ENCODE data around the gene MSMO1.

Gene MSMO1

DNA sequence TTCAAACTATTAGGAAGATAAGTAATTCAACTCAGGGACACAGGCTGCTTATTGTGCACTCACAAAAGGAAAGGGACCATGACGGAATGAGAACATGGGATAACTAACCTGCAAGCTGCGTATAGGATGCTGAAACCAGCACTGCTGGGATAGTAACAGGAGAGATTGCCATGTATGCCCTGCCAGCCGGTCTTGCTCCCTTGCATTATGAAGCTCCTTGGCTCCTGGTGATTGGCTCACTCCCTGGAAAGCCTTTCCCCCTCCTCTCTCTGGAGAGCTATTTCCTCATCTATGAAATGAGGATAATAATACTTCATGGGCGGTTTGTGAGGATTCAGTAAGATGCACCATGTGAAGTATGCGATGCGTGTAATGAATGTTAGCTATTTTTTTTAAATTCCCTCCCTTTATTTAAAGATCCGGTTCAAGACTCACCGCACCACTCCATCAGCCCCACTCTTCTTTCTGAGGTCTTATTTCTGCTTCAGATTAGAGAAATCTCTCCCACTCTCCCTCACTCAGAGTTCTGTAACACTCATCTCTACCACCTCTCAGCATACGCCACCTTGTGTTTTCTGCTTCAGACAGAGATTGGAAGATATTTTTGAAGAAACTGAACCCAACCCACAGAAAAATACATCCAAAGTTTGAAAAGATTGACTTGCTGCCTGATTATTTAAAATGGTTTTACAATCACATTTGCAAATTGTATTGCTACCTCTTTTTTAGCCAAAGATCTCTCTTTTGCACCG lies 18.4 kb downstream of the MSMO1 start:
- Histone ChIP-seq H3K4me3 (ENCODE audit: low read depth, low read length) (no peak overlapping the region), H3K36me3 (peaks cover 22% of the 10 kb centered on the region), H3K27ac (no peak overlapping the region), H3K27me3 (ENCODE audit: insufficient read depth, low read depth, severe bottlenecking) (no peaks in the 10 kb centered on the region), H3K9me3 (ENCODE audit: severe bottlenecking) (no peaks in the 10 kb centered on the region)
- DNase-seq, result no peak
- TF ChIP-seq, protein P1, sequence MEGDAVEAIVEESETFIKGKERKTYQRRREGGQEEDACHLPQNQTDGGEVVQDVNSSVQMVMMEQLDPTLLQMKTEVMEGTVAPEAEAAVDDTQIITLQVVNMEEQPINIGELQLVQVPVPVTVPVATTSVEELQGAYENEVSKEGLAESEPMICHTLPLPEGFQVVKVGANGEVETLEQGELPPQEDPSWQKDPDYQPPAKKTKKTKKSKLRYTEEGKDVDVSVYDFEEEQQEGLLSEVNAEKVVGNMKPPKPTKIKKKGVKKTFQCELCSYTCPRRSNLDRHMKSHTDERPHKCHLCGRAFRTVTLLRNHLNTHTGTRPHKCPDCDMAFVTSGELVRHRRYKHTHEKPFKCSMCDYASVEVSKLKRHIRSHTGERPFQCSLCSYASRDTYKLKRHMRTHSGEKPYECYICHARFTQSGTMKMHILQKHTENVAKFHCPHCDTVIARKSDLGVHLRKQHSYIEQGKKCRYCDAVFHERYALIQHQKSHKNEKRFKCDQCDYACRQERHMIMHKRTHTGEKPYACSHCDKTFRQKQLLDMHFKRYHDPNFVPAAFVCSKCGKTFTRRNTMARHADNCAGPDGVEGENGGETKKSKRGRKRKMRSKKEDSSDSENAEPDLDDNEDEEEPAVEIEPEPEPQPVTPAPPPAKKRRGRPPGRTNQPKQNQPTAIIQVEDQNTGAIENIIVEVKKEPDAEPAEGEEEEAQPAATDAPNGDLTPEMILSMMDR (IDR thresholded peaks at IDR 0.05; ENCODE audit: low read depth, low read length), result no peak

DNA sequence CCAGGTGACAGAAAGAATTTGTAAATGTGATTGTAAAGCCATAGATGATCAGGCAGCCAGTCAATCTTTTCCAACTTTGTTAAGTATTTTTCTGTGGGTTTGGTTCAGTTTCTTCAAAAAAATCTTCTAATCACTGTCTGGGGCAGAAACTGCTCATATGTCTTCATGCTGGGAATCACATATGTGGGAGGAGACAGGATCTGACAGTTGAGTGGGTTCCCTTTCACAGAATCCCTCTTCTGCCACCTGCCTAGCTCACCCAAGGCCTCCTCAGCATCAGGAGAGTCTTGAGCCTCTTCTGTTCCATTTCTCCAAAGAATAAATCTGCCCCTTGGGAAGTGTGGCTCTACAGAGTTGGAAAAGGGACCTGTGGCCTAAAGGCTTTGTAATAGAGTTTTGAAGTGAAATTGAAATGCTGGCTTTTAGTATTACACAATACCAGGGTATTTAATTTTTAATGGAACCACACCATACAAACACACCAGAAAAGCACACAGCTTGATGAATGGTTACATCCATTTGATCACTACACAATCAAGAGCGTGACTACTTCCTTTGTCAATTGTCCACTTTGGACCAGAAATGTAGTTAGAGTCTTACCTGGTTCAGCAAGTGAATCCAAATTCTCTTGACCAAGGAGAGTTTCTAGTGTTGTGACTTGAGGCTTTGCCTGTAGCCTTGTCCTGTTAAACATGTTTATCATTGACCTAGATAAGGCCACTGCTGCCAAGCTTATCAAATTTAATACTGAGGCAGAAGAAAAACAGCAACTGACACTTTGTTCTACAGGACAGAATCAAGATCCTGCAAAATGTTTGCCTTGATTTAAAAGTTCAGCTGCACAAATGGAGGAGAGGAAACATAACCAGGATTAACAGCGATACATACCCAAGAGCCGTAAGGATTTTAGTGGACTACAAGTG lies 20.4 kb downstream of the MSMO1 start:
- Histone ChIP-seq H3K27me3 (ENCODE audit: insufficient read depth, low read depth, severe bottlenecking) (no peaks in the 10 kb centered on the region), H3K27ac (no peak overlapping the region), H3K36me3 (peaks cover 5% of the 10 kb centered on the region; the same call in 1 of the 2 replicates), H3K4me3 (ENCODE audit: low read depth, low read length) (no peak overlapping the region), H3K9me3 (ENCODE audit: severe bottlenecking) (no peaks in the 10 kb centered on the region)
- TF ChIP-seq, protein P1 (IDR thresholded peaks at IDR 0.05; ENCODE audit: low read depth, low read length), result no peak
- no peak for DNase-seq

DNA sequence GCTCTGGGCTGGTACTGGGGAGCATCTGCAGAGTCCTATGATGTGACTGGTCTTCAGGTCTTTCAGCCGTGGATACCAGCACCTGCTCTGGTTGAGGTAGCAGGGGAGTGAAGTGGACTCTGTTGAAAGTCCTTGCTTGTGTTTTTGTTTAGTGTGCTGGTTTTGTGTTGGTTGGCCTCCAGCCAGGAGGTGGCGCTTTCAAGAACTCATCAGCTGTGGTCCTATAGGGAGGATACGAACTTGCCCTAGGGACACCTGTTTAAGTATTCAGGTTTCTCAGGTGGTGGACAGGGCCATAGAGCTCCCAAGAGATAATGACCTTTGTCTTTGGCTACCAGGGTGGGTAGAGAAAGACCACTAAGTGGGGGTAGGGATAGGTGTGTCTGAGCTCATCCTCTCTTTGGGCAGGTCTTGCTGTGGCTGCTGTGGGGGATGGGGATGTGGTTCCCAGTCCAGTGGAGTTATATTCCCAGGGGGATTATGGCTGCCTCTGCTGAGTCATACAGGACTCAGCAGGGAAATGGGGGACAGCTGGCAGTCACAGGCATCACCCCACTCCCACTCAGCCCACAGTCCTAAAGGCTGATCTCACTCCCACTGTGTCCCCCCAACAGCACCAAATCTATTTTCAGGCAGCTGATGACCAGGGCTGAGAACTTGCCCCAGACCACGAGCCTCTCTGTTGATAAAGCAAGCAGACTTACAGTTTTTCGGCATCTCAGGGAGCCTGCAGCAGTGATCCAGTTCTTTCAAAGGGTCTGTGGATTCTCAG lies 24.1 kb downstream of the MSMO1 start:
- Histone ChIP-seq H3K36me3 (no peaks in the 10 kb centered on the region), H3K9me3 (ENCODE audit: severe bottlenecking) (peaks cover 6% of the 10 kb centered on the region), H3K27ac (no peak overlapping the region), H3K4me3 (ENCODE audit: low read depth, low read length) (no peak overlapping the region), H3K27me3 (ENCODE audit: insufficient read depth, low read depth, severe bottlenecking) (no peaks in the 10 kb centered on the region)
- no peak for DNase-seq
- TF ChIP-seq, protein P1 (IDR thresholded peaks at IDR 0.05; ENCODE audit: low read depth, low read length), result peak; percentile 23; the same call in 1 of the 2 replicates

DNA sequence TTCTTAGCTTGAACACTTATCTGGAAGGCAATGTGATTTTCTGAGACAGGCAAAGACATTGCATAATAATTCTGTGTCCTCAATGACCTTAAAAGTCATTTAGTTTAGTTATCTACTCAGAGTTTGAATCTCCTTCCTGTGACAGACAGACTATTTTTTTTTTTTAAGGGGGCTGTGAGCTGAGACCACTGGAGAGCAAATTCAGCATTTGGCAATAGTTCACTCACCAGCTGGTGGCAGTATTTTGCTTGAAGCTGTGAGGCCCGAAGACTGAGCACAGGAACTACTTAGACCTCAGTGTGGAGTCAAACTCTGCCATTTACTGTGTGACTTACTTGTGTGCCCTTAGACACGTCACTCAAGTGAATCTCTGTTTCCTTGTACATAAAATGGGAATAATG lies 28.4 kb downstream of the MSMO1 start:
- DNase-seq, result no peak
- H3K27me3 ChIP-seq (ENCODE audit: insufficient read depth, low read depth, severe bottlenecking), result no peaks in the 10 kb centered on the region
- no peaks in the 10 kb centered on the region for H3K36me3 ChIP-seq
- H3K9me3 ChIP-seq (ENCODE audit: severe bottlenecking), result peaks cover 6% of the 10 kb centered on the region
- TF ChIP-seq, protein P1 (IDR thresholded peaks at IDR 0.05; ENCODE audit: low read depth, low read length), result no peak
- H3K27ac ChIP-seq, result no peak overlapping the region
- H3K4me3 ChIP-seq (ENCODE audit: low read depth, low read length), result no peak overlapping the region

DNA sequence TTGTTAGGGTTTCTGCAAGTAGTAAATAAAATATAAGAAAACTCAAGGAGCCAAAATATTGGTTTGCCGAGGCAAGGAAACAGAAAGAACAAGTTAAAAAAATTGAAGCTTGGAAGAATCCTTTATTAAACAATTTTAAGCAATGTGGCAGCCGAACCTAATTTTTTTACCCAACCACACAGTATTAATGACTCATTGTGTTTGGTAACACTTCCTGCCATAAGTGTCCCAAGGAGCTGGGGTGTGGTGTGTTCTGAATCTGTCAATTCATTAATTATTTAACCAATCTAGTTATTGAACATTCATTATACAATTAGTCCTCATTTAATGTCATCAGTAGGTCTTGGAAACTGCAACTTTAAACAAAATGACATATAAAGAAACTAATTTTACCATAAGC lies 32.0 kb downstream of the MSMO1 start:
- Histone ChIP-seq H3K27me3 (ENCODE audit: insufficient read depth, low read depth, severe bottlenecking) (no peaks in the 10 kb centered on the region), H3K36me3 (no peaks in the 10 kb centered on the region), H3K27ac (no peak overlapping the region), H3K4me3 (ENCODE audit: low read depth, low read length) (no peak overlapping the region), H3K9me3 (ENCODE audit: severe bottlenecking) (no peaks in the 10 kb centered on the region)
- TF ChIP-seq, protein P1 (IDR thresholded peaks at IDR 0.05; ENCODE audit: low read depth, low read length), result no peak
- no peak for DNase-seq

Data from WERI-Rb-1 (cell line).